Spleen (tissue), 11 donors: ENCODE results near the gene MACROD2. TPM values are rescaled to one million over a fixed set of nuclear protein-coding genes. Genes with fewer than 3 reads are reported as not detected.

Experiments
- DNase-seq: peaks from one replicate; pipeline ENCODE4 v3.0.0-alpha.2; 2020
- H3K27ac ChIP-seq, 8 donors: fragments of 200-600 bp; sonication (generic) in 7 of 8; 1 replicate in 4 of 8; 2 replicates in 4 of 8; pipeline versions ENCODE4 v1.5.0 to v1.8.0; 2016 to 2021; ENCODE audit warnings: inconsistent platforms in 4 of 8, mild to moderate bottlenecking in 4 of 8, moderate library complexity in 1 of 8
- H3K27me3 ChIP-seq, 7 donors: fragments of 200-600 bp; sonication (generic) in 6 of 7; replicated peaks in 1 of 7; 1 replicate in 4 of 7; 2 replicates in 3 of 7; pipeline versions ENCODE4 v1.5.0 to v1.8.0; 2016 to 2021; ENCODE audit warnings: inconsistent platforms in 3 of 7, mild to moderate bottlenecking in 1 of 7
- H3K36me3 ChIP-seq, 6 donors: fragments of 200-600 bp; sonication (generic) in 5 of 6; 1 replicate in 4 of 6; 2 replicates in 2 of 6; pipeline versions ENCODE4 v1.5.0 to v1.8.0; 2016 to 2021; ENCODE audit warnings: inconsistent platforms in 2 of 6
- H3K4me1 ChIP-seq, 6 donors: fragments of 200-600 bp; sonication (generic) in 5 of 6; 1 replicate in 3 of 6; 2 replicates in 3 of 6; pipeline versions ENCODE4 v1.5.0 to v1.8.0; 2016 to 2021; ENCODE audit warnings: inconsistent platforms in 3 of 6
- H3K4me3 ChIP-seq, 8 donors: fragments of 200-600 bp; sonication (generic) in 7 of 8; 1 replicate in 4 of 8; 2 replicates in 4 of 8; pipeline versions ENCODE4 v1.5.0 to v1.8.0; 2016 to 2021; ENCODE audit warnings: inconsistent platforms in 4 of 8, mild to moderate bottlenecking in 4 of 8, moderate library complexity in 2 of 8
- H3K9me3 ChIP-seq, 8 donors: fragments of 200-600 bp; sonication (generic) in 7 of 8; 1 replicate in 4 of 8; 2 replicates in 4 of 8; pipeline versions ENCODE4 v1.5.0 to v1.8.0; 2016 to 2021; ENCODE audit warnings: inconsistent platforms in 4 of 8
- POLR2A ChIP-seq, 3 donors: fragments of 450-650 bp; IDR thresholded peaks; one replicate each; pipeline ENCODE4 v1.5.1; 2017; ENCODE audit warnings: antibody characterized with exemption in 3 of 3, mild to moderate bottlenecking in 1 of 3
- POLR2AphosphoS5 ChIP-seq, 3 donors: sonication (generic); formaldehyde crosslinking; IDR thresholded peaks; one replicate each; pipeline ENCODE4 v1.5.1; 2017; ENCODE audit warnings: antibody characterized with exemption in 3 of 3
- WGBS, 5 donors: extraction: QIAGEN DNeasy Blood & Tissue Kit in 3 of 5; methylation state at CpG; one replicate each; pipeline versions ENCODE4 v1.1.5 to v1.1.7; 2013 to 2018; 5-methylcytosine and 5-hydroxymethylcytosine counted together
- intact Hi-C: fragments of 100-400 bp; cut with DNase I; formaldehyde crosslinking; loops from one replicate; pipeline ENCODE4 v1.15.0; 2023; ENCODE audit warnings: low total_unique reads
- polyA plus RNA-seq, 3 donors: library from polyadenylated mRNA; stranded (reverse); fragments of 200-250 nt; gene quantifications; one replicate each; pipeline ENCODE4 v1.2.1, GENCODE V29; 2013
- total RNA-seq, 7 donors: library from RNA; depleted of rRNA in 3 of 7; stranded (reverse); fragments of >200 nt in 3 of 7; fragmentation: NEBNext Ultra II Directional in 4 of 7; extraction: Animal tissue kit (Norgen Biotek cat#: 25700) in 4 of 7; gene quantifications; one replicate each; pipeline versions ENCODE4 v1.1.0 to v1.2.1, GENCODE V29; 2016 to 2021
- TF ChIP-seq, protein P1 (sequence below), 11 experiments: fragments of 200-600 bp in 7 of 11; fragments of 450-650 bp in 4 of 11; sonication (generic) in 4 of 11; IDR thresholded peaks in 8 of 11; conservative IDR thresholded peaks in 3 of 11; 1 replicate in 7 of 11; 2 replicates in 4 of 11; pipeline versions ENCODE4 v1.4.0 to v1.8.0; 2016 to 2021; ENCODE audit warnings: antibody characterized with exemption in 11 of 11, inconsistent platforms in 4 of 11, mild to moderate bottlenecking in 1 of 11
- donor health status: healthy with polysubstance abuse.
- donor health status: DM: no; HTN: no; CAD: no; lungs with moderate emphysema.
- donor health status: DM: no; HTN: no; CAD: no.
- donor health status: Bipolar disorder and iron deficiency.
- donor health status: healthy.
- donor health status: DM: no; HTN: no; CAD: no.
- donor health status: DM: yes; HTN: yes; CAD: no.

The MACROD2 gene
- total and polyA plus RNA-seq, 10 donors, result 1.5 to 4.7 (median 3.4) TPM

DNA sequence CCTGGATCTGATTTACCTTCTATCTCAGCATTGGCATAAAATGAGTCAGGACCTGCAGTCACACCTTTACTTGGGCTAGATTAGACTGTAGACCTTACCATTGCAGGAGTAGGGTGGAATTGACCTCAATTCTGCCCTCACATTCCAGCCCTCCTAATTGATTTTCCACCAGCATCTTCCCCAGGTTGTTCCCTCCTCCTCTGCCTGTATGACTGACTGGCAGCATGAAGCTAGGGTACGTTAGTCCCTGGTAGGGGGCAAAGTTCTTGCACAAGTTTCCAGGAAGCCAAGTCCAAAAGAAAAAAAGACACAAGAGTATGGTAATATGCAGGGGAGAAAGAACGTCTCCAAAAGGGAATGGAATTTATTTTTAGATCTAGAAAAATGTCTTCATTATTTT is 567.7 kb downstream of the MACROD2 start:
- no peak for TF ChIP-seq POLR2A (IDR thresholded peaks at IDR 0.05)
- TF ChIP-seq POLR2AphosphoS5 (IDR thresholded peaks at IDR 0.05), result no peak
- TF ChIP-seq, protein P1, sequence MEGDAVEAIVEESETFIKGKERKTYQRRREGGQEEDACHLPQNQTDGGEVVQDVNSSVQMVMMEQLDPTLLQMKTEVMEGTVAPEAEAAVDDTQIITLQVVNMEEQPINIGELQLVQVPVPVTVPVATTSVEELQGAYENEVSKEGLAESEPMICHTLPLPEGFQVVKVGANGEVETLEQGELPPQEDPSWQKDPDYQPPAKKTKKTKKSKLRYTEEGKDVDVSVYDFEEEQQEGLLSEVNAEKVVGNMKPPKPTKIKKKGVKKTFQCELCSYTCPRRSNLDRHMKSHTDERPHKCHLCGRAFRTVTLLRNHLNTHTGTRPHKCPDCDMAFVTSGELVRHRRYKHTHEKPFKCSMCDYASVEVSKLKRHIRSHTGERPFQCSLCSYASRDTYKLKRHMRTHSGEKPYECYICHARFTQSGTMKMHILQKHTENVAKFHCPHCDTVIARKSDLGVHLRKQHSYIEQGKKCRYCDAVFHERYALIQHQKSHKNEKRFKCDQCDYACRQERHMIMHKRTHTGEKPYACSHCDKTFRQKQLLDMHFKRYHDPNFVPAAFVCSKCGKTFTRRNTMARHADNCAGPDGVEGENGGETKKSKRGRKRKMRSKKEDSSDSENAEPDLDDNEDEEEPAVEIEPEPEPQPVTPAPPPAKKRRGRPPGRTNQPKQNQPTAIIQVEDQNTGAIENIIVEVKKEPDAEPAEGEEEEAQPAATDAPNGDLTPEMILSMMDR (IDR thresholded peaks at IDR 0.05 in 8 of 11, conservative IDR thresholded peaks at IDR 0.05 in 3 of 11), result no peak
- Histone ChIP-seq H3K27me3 (no peaks in the 10 kb centered on the region), H3K36me3 (no peaks in the 10 kb centered on the region), H3K4me1 (no peaks in the 10 kb centered on the region), H3K9me3 (peaks cover 0 to 32% (median 11%) of the 10 kb centered on the region in 8 donors), H3K4me3 (no peak overlapping the region), H3K27ac (no peak overlapping the region)
- WGBS, 5 donors, result 54 to 74% (median 66%) methylated on average over 2 of the region's 2 CpGs
- DNase-seq, result no peak
- intact Hi-C loops, result no loop called here

DNA sequence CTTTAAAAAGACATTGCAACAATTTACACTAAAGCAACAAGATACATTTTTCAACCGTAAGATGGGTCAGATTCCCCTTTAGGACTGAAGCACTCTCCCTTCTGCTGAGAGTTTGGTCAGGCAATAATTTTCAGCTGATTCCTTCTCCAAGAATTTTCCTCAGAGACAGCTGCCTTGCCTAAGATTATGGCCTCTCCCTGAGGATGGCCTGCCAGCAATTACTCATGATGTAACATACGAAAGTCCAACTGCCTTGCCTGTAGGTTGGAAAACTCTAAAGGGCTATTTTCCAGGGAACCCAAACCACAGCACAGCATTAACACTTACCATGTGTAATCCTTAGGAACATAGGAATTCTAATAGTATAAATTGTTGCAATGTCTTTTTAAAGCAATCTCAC is 571.2 kb downstream of the MACROD2 start:
- Histone ChIP-seq H3K4me3 (no peak overlapping the region), H3K27me3 (no peaks in the 10 kb centered on the region), H3K36me3 (no peaks in the 10 kb centered on the region), H3K9me3 (peaks cover 0 to 32% (median 11%) of the 10 kb centered on the region in 8 donors), H3K27ac (no peak overlapping the region), H3K4me1 (no peaks in the 10 kb centered on the region)
- TF ChIP-seq, protein P1 (IDR thresholded peaks at IDR 0.05 in 8 of 11, conservative IDR thresholded peaks at IDR 0.05 in 3 of 11), result no peak
- TF ChIP-seq POLR2AphosphoS5 (IDR thresholded peaks at IDR 0.05), result no peak
- TF ChIP-seq POLR2A (IDR thresholded peaks at IDR 0.05), result no peak
- DNase-seq, result no peak
- intact Hi-C loops, result no loop called here
- WGBS, 5 donors, result 80 to 89% (median 85%) methylated on average over 2 of the region's 2 CpGs

DNA sequence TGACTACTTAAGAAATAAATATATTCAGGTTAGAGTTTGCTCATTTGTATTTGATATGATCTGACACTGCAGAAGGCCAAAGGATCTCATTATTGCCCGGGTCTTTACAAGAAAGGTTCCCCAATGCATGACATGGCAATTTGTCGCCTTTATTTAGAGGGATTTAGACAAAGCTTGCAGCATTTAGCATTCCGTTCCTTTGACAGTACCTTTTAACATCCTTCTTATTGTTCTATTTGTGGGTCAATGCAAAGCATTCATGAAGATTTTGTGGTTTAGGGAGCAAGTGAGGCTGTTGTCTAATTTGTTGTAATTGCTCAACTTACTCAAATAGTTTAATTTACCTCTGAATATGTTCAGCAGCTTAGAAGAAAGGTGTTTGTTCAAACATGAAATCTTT is 572.9 kb downstream of the MACROD2 start:
- peaks cover 0 to 27% (median 11%) of the 10 kb centered on the region in 8 donors for H3K9me3 ChIP-seq
- no peak for DNase-seq
- WGBS, 5 donors, result 72 to 80% (median 76%) methylated on average over 3 of the region's 3 CpGs
- TF ChIP-seq POLR2AphosphoS5 (IDR thresholded peaks at IDR 0.05) (no peak), POLR2A (IDR thresholded peaks at IDR 0.05) (no peak)
- TF ChIP-seq, protein P1 (IDR thresholded peaks at IDR 0.05 in 8 of 11, conservative IDR thresholded peaks at IDR 0.05 in 3 of 11), result no peak
- intact Hi-C loops, result no loop called here
- H3K4me3 ChIP-seq, result no peak overlapping the region
- no peaks in the 10 kb centered on the region for H3K36me3 ChIP-seq
- no peaks in the 10 kb centered on the region for H3K27me3 ChIP-seq
- no peaks in the 10 kb centered on the region for H3K4me1 ChIP-seq
- no peak overlapping the region for H3K27ac ChIP-seq

DNA sequence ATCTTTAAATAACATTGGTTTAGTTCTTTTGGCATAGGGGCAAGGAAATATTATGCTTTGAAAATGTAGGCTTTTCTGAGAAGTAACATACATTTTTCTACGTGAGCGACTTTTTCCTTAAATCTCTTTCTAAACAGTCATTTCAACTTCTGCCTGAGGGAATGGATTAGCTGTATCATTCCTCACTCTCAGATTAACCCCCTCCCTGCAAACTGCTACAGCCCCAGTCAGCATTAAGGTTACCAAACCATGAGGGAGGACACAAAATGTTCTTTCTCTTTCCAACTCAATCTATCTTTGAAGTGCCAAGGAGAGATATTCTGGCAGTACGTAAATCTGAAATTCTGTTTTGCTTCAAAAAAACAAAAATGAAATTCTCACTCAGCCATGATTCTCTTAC is 573.4 kb downstream of the MACROD2 start:
- Histone ChIP-seq H3K9me3 (peaks cover 0 to 27% (median 11%) of the 10 kb centered on the region in 8 donors), H3K4me1 (no peaks in the 10 kb centered on the region), H3K27ac (no peak overlapping the region), H3K27me3 (no peaks in the 10 kb centered on the region), H3K4me3 (no peak overlapping the region), H3K36me3 (no peaks in the 10 kb centered on the region)
- intact Hi-C loops, result no loop called here
- TF ChIP-seq POLR2A (IDR thresholded peaks at IDR 0.05) (no peak), POLR2AphosphoS5 (IDR thresholded peaks at IDR 0.05) (no peak)
- TF ChIP-seq, protein P1 (IDR thresholded peaks at IDR 0.05 in 8 of 11, conservative IDR thresholded peaks at IDR 0.05 in 3 of 11), result no peak
- no peak for DNase-seq
- 84 to 93% (median 87%) methylated on average over 3 of the region's 3 CpGs for WGBS, 5 donors
